ENCODE data around the gene MTERF1. TPM values are rescaled to one million over a fixed set of nuclear protein-coding genes. Genes with fewer than 3 reads are reported as not detected.

MTERF1 gene
- total RNA-seq, 2 donors from 2014 or later, result 3.3 to 7.5 TPM

- Histone ChIP-seq H3K4me1 (no peaks in the 10 kb centered on the region), H3K36me3 (replicated peaks in 1 of 2; ENCODE audit: insufficient read depth in 1 of 2, low read depth in 2 of 2) (no peaks in the 10 kb centered on the region)
- WGBS, 2 donors, result 81 to 87% methylated on average over 2 of the region's 2 CpGs
Observed at GRCh38 chr7:91843831-91844230, 36.7 kb downstream of the MTERF1 start.

GRCh38 chr7:91838439-91838838 is 42.1 kb downstream of the MTERF1 start:
- Histone ChIP-seq H3K27ac (no peak overlapping the region), H3K27me3 (no peaks in the 10 kb centered on the region), H3K36me3 (replicated peaks in 1 of 2; ENCODE audit: insufficient read depth in 1 of 2, low read depth in 2 of 2) (no peaks in the 10 kb centered on the region), H3K4me1 (no peaks in the 10 kb centered on the region), H3K9me3 (peaks cover 0 to 7% (median 0%) of the 10 kb centered on the region in 3 donors), H3K4me3 (no peak overlapping the region)
- DNase-seq, result no peak
- ATAC-seq, result no peak
- no peak for TF ChIP-seq CTCF (IDR thresholded peaks at IDR 0.05)
- TF ChIP-seq POLR2A (IDR thresholded peaks at IDR 0.05), result no peak
- intact Hi-C loops (cut with DNase I), result no loop called here
- 85 to 89% methylated on average over 2 of the region's 2 CpGs for WGBS, 2 donors

More at GRCh38 chr7:91843831-91844230, 36.7 kb downstream of the MTERF1 start:
- Histone ChIP-seq H3K9me3 (peaks cover 0 to 7% (median 0%) of the 10 kb centered on the region in 3 donors), H3K27ac (no peak overlapping the region), H3K27me3 (no peaks in the 10 kb centered on the region), H3K4me3 (no peak overlapping the region)
- ATAC-seq, result no peak
- DNase-seq, result no peak
- TF ChIP-seq CTCF (IDR thresholded peaks at IDR 0.05), result no peak
- no peak for TF ChIP-seq POLR2A (IDR thresholded peaks at IDR 0.05)
- intact Hi-C loops (cut with DNase I), result no loop called here

GRCh38 chr7:91837397-91838070 is 43.0 kb downstream of the MTERF1 start:
- Histone ChIP-seq H3K36me3 (replicated peaks in 1 of 2; ENCODE audit: insufficient read depth in 1 of 2, low read depth in 2 of 2) (no peaks in the 10 kb centered on the region), H3K4me1 (no peaks in the 10 kb centered on the region), H3K4me3 (no peak overlapping the region), H3K27me3 (no peaks in the 10 kb centered on the region), H3K9me3 (peaks cover 0 to 7% (median 0%) of the 10 kb centered on the region in 3 donors), H3K27ac (no peak overlapping the region)
- intact Hi-C loops (cut with DNase I), result no loop called here
- DNase-seq (no peak), ATAC-seq (no peak)
- TF ChIP-seq POLR2A (IDR thresholded peaks at IDR 0.05), result no peak
- no peak for TF ChIP-seq CTCF (IDR thresholded peaks at IDR 0.05)
- WGBS, 2 donors, result 68 to 76% methylated on average over 4 of the region's 4 CpGs

- Histone ChIP-seq H3K4me1 (no peaks in the 10 kb centered on the region), H3K9me3 (no peaks in the 10 kb centered on the region), H3K27ac (no peak overlapping the region), H3K27me3 (no peaks in the 10 kb centered on the region), H3K4me3 (no peak overlapping the region), H3K36me3 (replicated peaks in 1 of 2; ENCODE audit: insufficient read depth in 1 of 2, low read depth in 2 of 2) (no peaks in the 10 kb centered on the region)
- WGBS, 2 donors, result 52 to 70% methylated on average over 2 of the region's 2 CpGs
- TF ChIP-seq CTCF (IDR thresholded peaks at IDR 0.05), result no peak
- TF ChIP-seq POLR2A (IDR thresholded peaks at IDR 0.05), result no peak
- DNase-seq (no peak), ATAC-seq (no peak)
- intact Hi-C loops (cut with DNase I), result no loop called here
Observed at GRCh38 chr7:91835826-91836368, 44.6 kb downstream of the MTERF1 start.

All from body of pancreas (tissue), 4 donors.